ENCODE data around the gene FIBCD1.

The FIBCD1 gene

DNA sequence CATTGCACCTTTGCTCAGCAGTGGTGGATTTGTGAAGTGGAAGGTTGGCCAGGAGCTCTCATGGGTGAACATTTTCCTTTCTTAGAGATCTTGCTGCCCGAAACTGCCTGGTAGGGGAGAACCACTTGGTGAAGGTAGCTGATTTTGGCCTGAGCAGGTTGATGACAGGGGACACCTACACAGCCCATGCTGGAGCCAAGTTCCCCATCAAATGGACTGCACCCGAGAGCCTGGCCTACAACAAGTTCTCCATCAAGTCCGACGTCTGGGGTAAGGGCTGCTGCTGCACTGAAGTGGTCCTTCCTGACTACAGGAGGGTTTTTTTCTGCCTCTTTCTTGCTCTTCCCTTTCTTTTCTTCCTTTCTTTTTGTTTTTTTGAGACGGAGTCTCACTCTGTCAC lies 64.3 kb downstream of the FIBCD1 start:
- no peak for DNase-seq

DNA sequence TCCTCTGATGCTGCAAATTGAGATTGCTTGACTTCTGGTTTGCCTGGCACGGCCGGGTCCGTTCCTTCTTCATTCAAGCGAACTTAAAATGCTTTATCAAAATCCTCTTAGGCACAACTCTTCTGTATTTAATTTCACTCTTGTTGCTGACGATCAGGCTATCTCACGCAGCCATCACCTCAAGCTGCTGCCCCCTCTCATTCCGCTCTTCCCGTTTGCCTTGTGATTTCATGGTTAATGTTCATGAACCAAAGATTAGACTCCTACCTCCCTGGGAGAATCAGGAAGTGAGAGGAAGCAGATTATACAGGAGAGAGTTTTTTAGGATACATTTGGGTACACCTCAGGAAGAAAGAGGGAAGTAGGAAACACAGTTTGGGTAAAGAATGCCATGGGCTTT lies 65.1 kb downstream of the FIBCD1 start:
- DNase-seq, result no peak

- no peak for DNase-seq
Measured at GRCh38 chr9:130872912-130873503, 66.0 kb downstream of the FIBCD1 start.

DNA sequence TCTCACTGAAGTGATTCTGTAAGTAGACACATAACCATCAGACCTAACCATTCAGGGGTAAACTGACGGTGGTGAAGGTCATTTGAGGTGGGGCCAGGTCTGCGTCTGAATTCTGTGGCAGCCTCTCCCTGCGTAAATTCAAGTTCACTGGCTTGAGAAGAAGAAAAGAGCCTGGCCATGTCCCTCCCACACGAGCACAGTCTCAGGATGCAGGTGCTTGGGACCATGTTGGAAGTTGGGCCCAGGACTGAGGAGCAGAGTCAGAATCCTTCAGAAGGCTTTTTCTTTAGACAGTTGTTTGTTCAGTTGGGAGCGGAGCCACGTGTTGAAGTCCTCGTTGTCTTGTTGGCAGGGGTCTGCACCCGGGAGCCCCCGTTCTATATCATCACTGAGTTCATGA lies 66.5 kb downstream of the FIBCD1 start:
- no peak for DNase-seq

DNA sequence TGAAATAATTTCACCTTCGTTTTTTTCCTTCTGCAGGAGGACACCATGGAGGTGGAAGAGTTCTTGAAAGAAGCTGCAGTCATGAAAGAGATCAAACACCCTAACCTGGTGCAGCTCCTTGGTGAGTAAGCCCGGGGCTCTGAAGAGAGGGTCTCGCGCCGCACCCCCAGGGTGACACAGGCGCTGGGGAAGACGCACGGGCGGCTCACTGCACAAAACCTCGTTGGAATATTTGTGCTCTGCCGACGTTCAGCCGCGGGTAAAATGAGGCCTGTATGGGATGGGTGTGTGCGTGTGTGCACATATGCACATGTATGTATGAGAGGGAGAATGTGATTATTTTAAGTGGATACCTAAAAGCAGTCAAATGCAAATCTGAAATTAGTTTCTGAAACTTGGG lies 67.0 kb downstream of the FIBCD1 start:
- no peak for DNase-seq

DNA sequence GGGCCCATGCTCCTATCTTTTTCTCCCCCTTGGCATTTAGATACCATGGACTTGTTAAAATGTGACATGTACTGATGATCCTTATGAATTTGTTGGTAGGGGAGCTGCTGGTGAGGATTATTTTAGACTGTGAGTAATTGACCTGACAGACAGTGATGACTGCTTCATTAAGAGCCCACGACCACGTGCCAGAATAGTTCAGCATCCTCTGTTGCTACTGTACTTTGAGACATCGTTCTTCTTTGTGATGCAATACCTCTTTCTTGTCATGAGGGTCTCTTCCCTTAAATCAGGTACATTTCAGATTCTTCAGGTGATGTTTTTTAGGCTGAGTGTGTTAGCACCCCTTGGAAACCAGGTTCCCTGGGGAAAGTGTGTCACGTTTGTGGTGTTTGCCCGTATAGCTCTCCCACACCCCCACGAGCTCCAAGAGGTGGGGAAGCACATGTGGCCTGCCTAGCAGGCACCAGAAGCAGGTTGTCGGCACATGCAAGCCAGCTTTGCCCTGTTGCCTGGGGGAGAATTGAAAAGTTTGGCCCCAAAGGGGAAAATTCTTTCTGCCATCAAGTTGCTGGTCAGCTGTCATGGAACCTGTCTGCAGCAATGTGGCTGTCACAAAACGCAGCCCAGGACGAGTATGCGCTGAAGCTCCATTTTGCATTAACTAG lies 67.5 kb downstream of the FIBCD1 start:
- DNase-seq, result no peak

DNA sequence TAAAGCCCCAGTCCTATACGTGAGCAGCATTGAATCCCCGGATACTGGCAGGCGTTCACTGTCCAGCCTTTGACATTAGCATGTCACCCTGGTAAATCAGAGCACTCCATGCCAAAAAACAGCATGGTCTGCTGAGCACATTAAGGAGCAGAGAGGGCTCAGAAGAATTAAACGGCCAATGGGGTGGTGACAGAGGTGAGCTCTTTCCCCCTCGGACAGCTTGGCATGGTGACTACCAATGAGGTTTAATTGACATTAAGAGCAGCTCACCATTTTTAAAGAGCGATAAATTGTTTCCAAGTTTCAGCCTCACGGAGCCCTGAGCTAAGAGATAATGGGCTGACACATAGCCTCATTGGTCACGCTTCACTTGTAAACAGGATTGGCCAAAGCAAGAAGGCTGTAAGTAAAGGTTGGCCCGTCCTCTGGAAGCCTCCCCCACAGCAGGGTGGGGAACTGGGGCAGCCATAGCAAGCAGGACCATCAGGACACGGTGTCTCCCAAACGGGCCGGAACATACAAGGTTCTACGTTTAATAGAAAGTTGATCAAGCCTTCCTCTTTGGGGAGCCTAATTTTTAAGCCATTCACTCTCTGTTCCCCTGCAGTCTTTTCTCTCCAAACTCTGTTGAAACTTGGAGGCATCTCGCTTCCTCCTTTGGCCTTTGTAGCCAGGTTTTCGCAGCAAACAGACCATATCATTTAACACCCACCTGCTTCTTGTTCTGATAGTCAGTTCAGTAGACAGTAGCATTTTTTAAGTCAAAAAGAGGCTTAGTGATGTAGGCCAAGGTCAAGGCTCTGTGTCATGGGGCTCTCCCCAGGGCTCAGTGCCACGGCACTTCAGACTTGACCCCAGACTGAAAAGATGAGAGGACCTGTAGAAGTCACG lies 68.3 kb downstream of the FIBCD1 start:
- no peak for DNase-seq

- DNase-seq, result no peak
Measured at GRCh38 chr9:130869250-130869649, 69.8 kb downstream of the FIBCD1 start.

- DNase-seq, result no peak
Measured at GRCh38 chr9:130868230-130868629, 70.8 kb downstream of the FIBCD1 start.

GRCh38 chr9:130867556-130867955 lies 71.5 kb downstream of the FIBCD1 start:
- no peak for DNase-seq

- peak; percentile 23 for DNase-seq
Measured at GRCh38 chr9:130866474-130866965, 72.5 kb downstream of the FIBCD1 start.

GRCh38 chr9:130865921-130866320 lies 73.1 kb downstream of the FIBCD1 start:
- no peak for DNase-seq

DNA sequence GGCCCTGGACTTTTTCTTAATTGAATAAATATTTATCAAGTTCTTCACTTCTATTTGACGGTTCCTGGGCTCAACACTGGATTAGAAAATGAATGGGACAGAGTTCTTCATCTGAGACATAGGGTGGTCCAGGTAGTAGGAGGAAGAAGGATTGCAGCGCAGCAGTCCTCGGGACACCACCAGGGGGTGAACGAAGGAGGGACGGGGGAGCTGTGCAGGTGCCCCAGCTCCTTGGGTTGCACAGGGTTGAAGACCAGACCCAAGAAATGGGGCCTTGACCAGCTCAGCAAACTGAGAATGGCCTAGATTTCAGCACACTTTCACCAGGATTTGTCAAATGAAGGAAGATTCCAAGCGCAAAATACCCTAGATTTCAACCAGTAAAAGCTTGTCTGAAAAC lies 74.5 kb downstream of the FIBCD1 start:
- DNase-seq, result no peak

DNA sequence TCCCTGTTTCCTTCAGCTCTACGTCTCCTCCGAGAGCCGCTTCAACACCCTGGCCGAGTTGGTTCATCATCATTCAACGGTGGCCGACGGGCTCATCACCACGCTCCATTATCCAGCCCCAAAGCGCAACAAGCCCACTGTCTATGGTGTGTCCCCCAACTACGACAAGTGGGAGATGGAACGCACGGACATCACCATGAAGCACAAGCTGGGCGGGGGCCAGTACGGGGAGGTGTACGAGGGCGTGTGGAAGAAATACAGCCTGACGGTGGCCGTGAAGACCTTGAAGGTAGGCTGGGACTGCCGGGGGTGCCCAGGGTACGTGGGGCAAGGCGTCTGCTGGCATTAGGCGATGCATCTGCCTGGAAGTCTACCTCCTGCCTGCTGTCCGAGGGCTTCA lies 76.3 kb downstream of the FIBCD1 start:
- no peak for DNase-seq

- no peak for DNase-seq
Measured at GRCh38 chr9:130862217-130862616, 76.8 kb downstream of the FIBCD1 start.

DNA sequence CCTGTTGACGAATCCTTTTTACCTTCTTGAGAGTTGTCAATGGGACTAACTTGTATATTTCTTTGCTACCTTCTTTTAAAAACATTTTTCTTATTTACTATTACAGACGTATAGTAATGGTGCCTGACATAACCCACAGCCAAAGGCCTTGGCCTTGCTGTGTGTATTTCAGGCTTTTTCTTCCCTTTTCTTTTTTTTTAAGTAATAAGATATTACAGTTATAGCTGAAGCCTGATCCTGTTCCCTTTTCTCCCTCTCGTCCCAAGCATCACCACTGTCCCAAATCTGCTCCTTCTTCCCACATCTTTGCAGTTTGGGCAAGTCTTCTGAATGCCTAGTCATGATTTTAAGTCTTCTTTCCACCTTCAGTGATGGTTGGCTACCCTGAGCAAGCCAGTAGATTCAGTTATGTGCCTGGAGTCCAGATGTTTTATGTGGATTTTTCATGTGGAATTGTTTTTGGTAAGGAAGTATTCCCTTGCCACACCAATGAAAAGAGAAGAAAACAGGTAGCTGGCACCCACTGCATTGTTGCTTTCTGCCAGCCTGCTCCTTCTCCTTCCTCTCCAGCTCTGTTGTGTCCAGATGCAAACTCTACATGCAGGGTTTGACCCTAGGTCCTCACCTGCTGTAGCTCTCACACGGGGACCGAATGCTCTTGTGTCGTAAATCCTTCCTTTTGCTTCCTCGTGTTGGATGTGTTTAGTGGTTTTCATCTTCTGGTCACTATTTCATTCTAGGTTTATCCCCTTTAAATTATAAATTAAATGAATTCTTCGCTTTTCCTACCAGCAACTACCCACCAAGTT lies 77.5 kb downstream of the FIBCD1 start:
- no peak for DNase-seq

DNA sequence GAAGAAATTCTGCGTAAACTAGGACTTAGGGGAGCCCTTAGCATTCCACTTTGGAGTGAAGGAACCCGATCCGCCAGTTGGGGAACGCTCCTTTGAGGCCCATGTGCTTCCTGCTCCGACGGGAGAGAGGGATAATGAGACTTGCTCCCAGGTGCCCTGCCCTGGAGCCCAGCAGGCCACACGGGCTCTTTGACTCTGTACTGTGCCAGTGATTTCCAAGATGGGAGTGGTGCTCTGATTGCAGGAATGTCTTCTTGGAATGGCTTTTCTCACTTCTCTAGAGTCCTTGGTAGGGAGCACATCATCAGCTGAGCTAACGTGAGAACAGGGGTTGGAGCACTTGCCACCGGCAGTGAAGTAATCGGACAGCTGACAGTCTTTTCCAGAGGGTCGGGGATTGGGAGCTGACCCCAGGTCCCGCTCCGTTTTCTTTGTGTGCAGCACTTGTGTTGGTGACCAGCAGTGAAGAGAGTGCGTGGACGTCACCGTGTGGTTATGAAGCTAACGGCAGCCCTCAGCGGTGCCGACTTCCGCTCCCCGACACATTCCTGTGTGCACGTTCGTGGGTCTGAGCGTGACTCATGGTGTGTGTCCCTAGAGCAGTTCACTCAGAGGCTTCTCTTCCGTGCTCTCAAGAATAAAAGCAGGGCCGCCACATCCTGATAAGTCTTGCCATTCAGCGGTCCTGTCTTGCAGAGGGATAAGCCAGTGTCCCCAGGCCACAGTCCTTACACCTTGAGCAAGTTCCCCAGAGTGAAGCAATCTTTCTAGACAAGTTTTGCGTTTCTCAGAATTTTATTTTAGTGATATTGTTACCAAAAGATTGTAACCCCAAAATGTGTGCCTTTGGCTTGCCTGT lies 78.4 kb downstream of the FIBCD1 start:
- no peak for DNase-seq

- no peak for DNase-seq
Measured at GRCh38 chr9:130858739-130859705, 80.0 kb downstream of the FIBCD1 start.

DNA sequence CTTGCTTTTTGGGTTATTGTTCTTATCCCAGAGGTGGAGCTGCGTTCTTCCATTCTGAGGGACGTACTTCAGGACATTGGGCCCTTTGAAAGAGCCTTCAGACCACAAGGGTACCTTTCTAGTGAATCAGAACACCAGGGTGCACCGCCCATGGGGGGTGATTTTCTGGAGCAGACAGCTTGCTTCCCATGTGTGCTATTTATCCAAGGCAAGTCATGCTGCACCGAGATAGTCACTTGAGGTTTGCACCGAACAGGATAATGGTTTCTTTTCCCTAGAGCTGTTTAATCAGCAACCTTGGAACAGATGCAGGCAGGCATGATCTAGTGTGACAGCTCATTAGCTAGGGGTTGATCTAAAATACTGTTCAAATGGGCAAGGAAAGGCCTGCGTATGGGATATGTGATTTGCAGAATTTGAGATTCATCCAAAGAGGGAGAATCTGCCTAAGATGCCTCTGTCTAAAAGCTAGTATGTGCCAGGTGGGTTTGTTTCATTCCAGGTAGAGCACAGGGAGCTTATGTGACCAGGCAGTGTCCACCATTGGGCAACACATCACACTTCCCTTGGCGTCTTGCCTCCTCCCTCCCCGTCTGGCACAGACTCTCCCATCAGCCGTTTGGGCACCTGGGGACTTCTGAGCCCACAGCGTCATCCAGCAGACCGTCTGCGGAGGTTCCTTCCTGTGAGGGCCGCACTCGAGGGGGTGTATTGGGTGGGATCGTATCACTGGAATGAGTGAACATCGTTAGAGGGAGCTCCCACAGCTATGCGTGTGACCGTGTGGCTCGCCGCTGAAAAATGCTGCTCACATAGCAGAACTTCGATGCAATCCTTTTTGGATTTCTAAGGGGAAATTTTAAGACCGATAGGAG lies 80.9 kb downstream of the FIBCD1 start:
- DNase-seq, result peak; percentile 52

DNA sequence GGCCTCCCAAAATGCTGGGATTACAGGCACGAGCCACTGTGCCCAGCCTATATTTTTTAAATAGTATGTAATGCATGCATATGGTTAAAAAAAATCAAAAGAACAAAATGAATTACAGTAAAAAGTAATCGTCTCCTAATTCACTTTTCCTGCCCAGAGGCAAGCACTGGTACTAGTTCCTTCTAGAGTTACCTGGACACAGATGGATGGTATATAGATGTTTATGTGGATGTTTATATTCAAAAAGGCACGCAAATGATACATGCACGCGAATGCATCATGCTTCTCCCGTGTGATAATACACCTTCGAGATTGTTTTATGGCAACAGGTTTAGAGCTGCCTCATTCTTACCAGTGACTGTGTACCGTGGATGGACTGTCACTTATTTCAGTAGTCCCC lies 82.6 kb downstream of the FIBCD1 start:
- no peak for DNase-seq
